HepG2 (cell line): ENCODE data around the gene F8. TPM values are rescaled to one million over a fixed set of nuclear protein-coding genes. Genes with fewer than 3 reads are reported as not detected.
"Not testable (repeated sequence)": the region's sequence is repeated elsewhere in the genome, so short reads cannot be mapped to it uniquely, and the experiment has no call there.

Experiments used
- ATAC-seq: fragments of 200-7000 bp; cut with Tn5 transposase; 3 replicates; pipeline ENCODE4 v1.9.1; 2020; ENCODE audit warnings: mild to moderate bottlenecking, moderate library complexity
- BruUV-seq: library from RNA; stranded (reverse); fragments of 400-500 nt; replicated peaks from 2 replicates; lab custom pipeline; 2021; lab: Mats Ljungman, UMichigan
- CTCF ChIA-PET: fragments of 300-600 bp; formaldehyde crosslinking; extraction: SDS; loops from one replicate; lab custom pipeline; 2021; ENCODE audit warnings: low total read pairs, inconsistent platforms, low intra/inter-chr PET ratio; lab: Yijun Ruan, JAX
- POLR2A ChIA-PET: fragments of 350-600 bp; sonication (Branson Sonifier 250); formaldehyde crosslinking; loops from one replicate; lab custom pipeline; 2020; ENCODE audit warnings: antibody characterized with exemption, inconsistent platforms; lab: Yijun Ruan, JAX
- DNase-seq: peaks from one replicate; pipeline ENCODE4 v3.0.0-alpha.2; 2015; ENCODE audit warnings: low spot score
- FAIRE-seq: peaks from 3 replicates; lab custom pipeline; 2011; peaks lifted over from hg19 to GRCh38; lab: Jason Lieb, UNC
- H2AFZ ChIP-seq: one replicate; pipeline ENCODE4 v1.6.1; 2011; ENCODE audit warnings: low read length, inconsistent platforms
- H3K27ac ChIP-seq: fragments of 300-600 bp; 3 replicates; pipeline ENCODE4 v1.8.0; 2011; ENCODE audit warnings: mixed run types, mild to moderate bottlenecking, mixed read lengths, low read length, inconsistent platforms; ENCODE audit not compliant: insufficient read depth; ENCODE audit errors: extremely low read length
- H3K27me3 ChIP-seq, 2 experiments: fragments of 200-600 bp in 1 of 2; 2 replicates in 1 of 2; 3 replicates in 1 of 2; pipeline versions ENCODE4 v1.6.0 to v1.8.0; 2011; ENCODE audit warnings: low read length in 2 of 2, mild to moderate bottlenecking in 2 of 2, moderate library complexity in 2 of 2, inconsistent platforms in 1 of 2; ENCODE audit not compliant: insufficient read depth in 2 of 2, control insufficient read depth in 1 of 2
- H3K36me3 ChIP-seq, 2 experiments: fragments of 200-600 bp in 1 of 2; replicated peaks in 1 of 2; 2 replicates in 1 of 2; 3 replicates in 1 of 2; pipeline versions ENCODE4 v1.5.1 to v1.8.0; 2011; ENCODE audit warnings: low read length in 2 of 2, inconsistent platforms in 1 of 2; ENCODE audit not compliant: insufficient read depth in 2 of 2, control insufficient read depth in 1 of 2
- H3K4me1 ChIP-seq: 2 replicates; pipeline ENCODE4 v1.5.1; 2012; ENCODE audit warnings: low read length, inconsistent platforms; ENCODE audit not compliant: insufficient read depth
- H3K4me2 ChIP-seq: 2 replicates; pipeline ENCODE4 v1.6.0; 2011; ENCODE audit warnings: low read depth, low read length, inconsistent platforms
- H3K4me3 ChIP-seq, 3 experiments: fragments of 200-600 bp in 1 of 3; sonication (generic), shearing (Covaris generic) in 1 of 3; replicated peaks in 1 of 3; 2 replicates each; pipeline ENCODE4 v1.5.1; 2011 to 2016; ENCODE audit warnings: low read length in 3 of 3, inconsistent platforms in 2 of 3, low read depth in 2 of 3, mild to moderate bottlenecking in 2 of 3, control low read depth in 1 of 3, mixed read lengths in 1 of 3; ENCODE audit not compliant: insufficient read depth in 1 of 3
- H3K79me2 ChIP-seq: one replicate; pipeline ENCODE4 v1.6.1; 2011; ENCODE audit warnings: low read length, inconsistent platforms; ENCODE audit not compliant: insufficient read depth
- H3K9ac ChIP-seq: 2 replicates; pipeline ENCODE4 v1.6.0; 2011; ENCODE audit warnings: mild to moderate bottlenecking, low read depth, low read length, inconsistent platforms; ENCODE audit not compliant: insufficient read depth
- H3K9me3 ChIP-seq: 2 replicates; pipeline ENCODE4 v1.5.1; 2012; ENCODE audit warnings: mild to moderate bottlenecking, low read length
- H4K20me1 ChIP-seq: 2 replicates; pipeline ENCODE4 v1.6.0; 2011; ENCODE audit warnings: inconsistent platforms, mild to moderate bottlenecking, low read length, moderate library complexity; ENCODE audit not compliant: insufficient read depth
- DNMT1 ChIP-seq: sonication (generic); formaldehyde crosslinking; IDR thresholded peaks from 2 replicates; pipeline ENCODE4 v1.5.1; 2020; ENCODE audit warnings: mild to moderate bottlenecking, missing genetic modification reagents
- LCORL ChIP-seq, 2 experiments: fragments of 450-650 bp in 1 of 2; sonication (generic) in 1 of 2; formaldehyde crosslinking in 1 of 2; IDR thresholded peaks; 2 replicates each; pipeline versions ENCODE4 v1.5.0 to v1.6.1; 2017 to 2020; ENCODE audit warnings: antibody characterized with exemption in 1 of 2, missing genetic modification reagents in 1 of 2
- NR3C1 ChIP-seq: sonication (generic); formaldehyde crosslinking; IDR thresholded peaks from 2 replicates; pipeline ENCODE4 v1.4.0; 2020; ENCODE audit warnings: missing genetic modification reagents
- RFX5 ChIP-seq: IDR thresholded peaks from 2 replicates; pipeline ENCODE4 v1.6.1; 2011; ENCODE audit warnings: low read depth, low read length, improper control_type of control experiment
- SNAI1 ChIP-seq: sonication (generic); formaldehyde crosslinking; IDR thresholded peaks from 2 replicates; pipeline ENCODE4 v1.5.0; 2020; ENCODE audit warnings: mild to moderate bottlenecking, missing genetic modification reagents, borderline replicate concordance
- ZNF549 ChIP-seq: sonication (generic); formaldehyde crosslinking; IDR thresholded peaks from 2 replicates; pipeline ENCODE4 v1.5.0; 2020; ENCODE audit warnings: missing genetic modification reagents
- ZNF644 ChIP-seq: IDR thresholded peaks from 2 replicates; pipeline ENCODE4 v1.6.1; 2016; ENCODE audit warnings: low read depth
- ZNF660 ChIP-seq: sonication (generic); formaldehyde crosslinking; IDR thresholded peaks from 2 replicates; pipeline ENCODE4 v1.5.1; 2020; ENCODE audit warnings: mild to moderate bottlenecking, low read depth, missing genetic modification reagents, borderline replicate concordance
- ZNF839 ChIP-seq: sonication (generic); formaldehyde crosslinking; IDR thresholded peaks from 2 replicates; pipeline ENCODE4 v1.4.0; 2020; ENCODE audit warnings: missing genetic modification reagents, mild to moderate bottlenecking, borderline replicate concordance
- ZNF850 ChIP-seq: sonication (generic); formaldehyde crosslinking; conservative IDR thresholded peaks from 2 replicates; pipeline ENCODE4 v1.9.0; 2021; ENCODE audit warnings: mild to moderate bottlenecking, missing genetic modification reagents
- WGBS: methylation state at CpG from one replicate; pipeline ENCODE4 v1.1.6; 2017; ENCODE audit warnings: low lambda C conversion rate; 5-methylcytosine and 5-hydroxymethylcytosine counted together
- in situ Hi-C: cut with HindIII; loops from 2 replicates; pipeline ENCODE4 v1.10.0; 2017; ENCODE audit warnings: low pct_unique_long_range_greater_than_20kb; ENCODE audit not compliant: extremely low pct_ligation_motif_present
- intact Hi-C: fragments of 100-400 bp; cut with micrococcal nuclease; formaldehyde crosslinking; loops from one replicate; pipeline ENCODE4 v1.10.0; 2022; ENCODE audit not compliant: unreplicated experiment
- polyA plus RNA-seq, 8 experiments: library from polyadenylated mRNA; depleted of rRNA in 3 of 8; stranded (reverse) in 7 of 8; unstranded in 1 of 8; fragments of >200 nt; fragmentation: Illumina TruSeq in 4 of 8; extraction: Trizol in 4 of 8; gene quantifications; 2 replicates each; pipeline versions ENCODE4 v1.2.1 to v1.2.3, GENCODE V29; 2011 to 2016; ENCODE audit warnings: low read depth in 4 of 8, missing spikeins in 1 of 8, mixed read lengths in 1 of 8; ENCODE audit not compliant: insufficient read depth in 1 of 8
- total RNA-seq, 5 experiments: library from RNA; depleted of rRNA; stranded (reverse); fragments of >200 nt; fragmentation: Illumina TruSeq; extraction: Trizol; gene quantifications; 2 replicates each; pipeline ENCODE4 v1.2.3, GENCODE V29; 2016; ENCODE audit warnings: low read depth in 1 of 5

The F8 gene
- total and polyA plus RNA-seq, 2 of the 13 experiments (the other 11 are each of a cell fraction or from before 2014, with no cell fraction given), result 0.29 to 0.61 TPM

- H3K4me2 ChIP-seq, H3K4me3 ChIP-seq, H3K27ac ChIP-seq, in situ Hi-C loops, H3K9me3 ChIP-seq, ATAC-seq, intact Hi-C loops, H3K79me2 ChIP-seq, BruUV-seq, H3K36me3 ChIP-seq, FAIRE-seq, H4K20me1 ChIP-seq, POLR2A ChIA-PET, H3K27me3 ChIP-seq, H3K4me1 ChIP-seq, DNase-seq, CTCF ChIA-PET, H3K9ac ChIP-seq, H2AFZ ChIP-seq: not testable (repeated sequence)
- WGBS, result 75% methylated on average over 8 of the region's 11 CpGs
Measured at GRCh38 chrX:154910528-154910927, 112.0 kb downstream of the F8 start.

DNA sequence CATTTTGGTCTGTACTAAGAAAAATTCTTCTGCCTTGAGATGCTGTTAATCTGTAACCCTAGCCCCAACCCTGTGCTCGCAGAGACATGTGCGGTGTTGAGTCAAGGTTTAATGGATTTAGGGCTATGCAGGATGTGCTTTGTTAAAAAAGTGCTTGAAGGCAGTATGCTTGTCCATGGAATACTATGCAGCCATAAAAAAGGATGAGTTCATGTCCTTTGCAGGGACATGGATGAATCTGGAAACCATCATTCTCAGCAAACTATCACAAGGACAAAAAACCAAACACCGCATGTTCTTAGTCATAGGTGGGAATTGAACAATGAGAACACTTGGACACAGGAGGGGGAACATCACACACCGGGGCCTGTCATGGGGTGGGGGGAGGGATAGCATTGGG is 112.5 kb downstream of the F8 start:
- FAIRE-seq, intact Hi-C loops, H3K9me3 ChIP-seq, ATAC-seq, H3K4me3 ChIP-seq, in situ Hi-C loops, H3K27ac ChIP-seq, CTCF ChIA-PET, DNase-seq, BruUV-seq, H4K20me1 ChIP-seq, H3K4me1 ChIP-seq, POLR2A ChIA-PET, H3K27me3 ChIP-seq, H3K4me2 ChIP-seq, H3K79me2 ChIP-seq, H2AFZ ChIP-seq, H3K9ac ChIP-seq, H3K36me3 ChIP-seq: not testable (repeated sequence)
- 81% methylated on average over 2 of the region's 4 CpGs for WGBS

DNA sequence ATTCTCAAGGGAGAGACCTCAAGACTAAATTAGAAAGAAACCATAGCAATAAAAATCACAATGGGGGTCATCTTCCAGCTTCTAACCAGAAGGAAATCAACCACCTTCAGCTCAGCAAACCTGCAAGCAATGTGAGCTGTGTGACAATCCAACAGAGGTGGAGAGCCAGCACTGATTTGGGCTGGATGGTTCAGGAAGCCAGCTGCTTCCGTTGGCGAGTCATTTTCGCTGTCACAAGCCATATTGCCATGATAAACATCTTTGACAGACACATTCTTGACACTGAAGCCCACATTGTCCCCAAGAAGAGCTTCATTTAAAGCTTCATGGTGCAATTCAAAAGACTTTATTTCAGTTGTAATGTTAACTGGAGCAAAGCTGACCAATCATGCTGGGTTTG is 113.7 kb downstream of the F8 start:
- intact Hi-C loops, result no loop called here
- Histone ChIP-seq H3K9me3 (no peaks in the 10 kb centered on the region), H3K9ac (no peak overlapping the region), H2AFZ (no peak overlapping the region), H3K4me3 (no peak overlapping the region), H3K4me1 (no peaks in the 10 kb centered on the region), H3K36me3 (no peaks in the 10 kb centered on the region), H3K79me2 (no peaks in the 10 kb centered on the region), H3K27me3 (no peaks in the 10 kb centered on the region), H4K20me1 (no peaks in the 10 kb centered on the region), H3K4me2 (no peak overlapping the region), H3K27ac (no peak overlapping the region)
- no TSS peak for BruUV-seq
- FAIRE-seq (no peak), ATAC-seq (no peak), DNase-seq (no peak)
- WGBS, result no CpG with 5 or more reads among the region's 3 CpGs
- POLR2A ChIA-PET, result no interaction called here
- in situ Hi-C loops, result no loop called here
- CTCF ChIA-PET, result no interaction called here
- TF ChIP-seq ZNF549 (CRISPR knock-in tag) (no peak), ZNF850 (no peak), ZNF839 (no peak), RFX5 (no peak), NR3C1 (CRISPR knock-in tag) (no peak), ZNF660 (no peak), LCORL (IDR thresholded peaks at IDR 0.05) (no peak), LCORL (CRISPR knock-in tag; IDR thresholded peaks at IDR 0.05) (no peak), SNAI1 (CRISPR knock-in tag) (no peak), DNMT1 (no peak), ZNF644 (CRISPR knock-in tag) (no peak)
